Vagina (tissue), 2 donors: Measurements from ENCODE around the gene GRAMD4. TPM values are rescaled to one million over a fixed set of nuclear protein-coding genes. Genes with fewer than 3 reads are reported as not detected.

ENCODE experiments used
- DNase-seq, 2 donors: peaks; one replicate each; pipeline ENCODE4 v3.0.0-alpha.2; 2017; ENCODE audit errors: extremely low spot score in 2 of 2
- H3K27ac ChIP-seq: fragments of 200-600 bp; sonication (generic); one replicate; pipeline ENCODE4 v1.5.1; 2019
- H3K27me3 ChIP-seq: fragments of 200-600 bp; sonication (generic); one replicate; pipeline ENCODE4 v1.5.1; 2019
- H3K36me3 ChIP-seq, 2 donors: fragments of 200-600 bp; sonication (generic); one replicate each; pipeline ENCODE4 v1.5.1; 2017 to 2019
- H3K4me1 ChIP-seq: fragments of 200-600 bp; sonication (generic); one replicate; pipeline ENCODE4 v1.5.1; 2019
- H3K4me3 ChIP-seq, 2 donors: fragments of 200-600 bp; sonication (generic); 1 replicate in 1 of 2; 2 replicates in 1 of 2; pipeline ENCODE4 v1.5.1; 2016 to 2019
- H3K9me3 ChIP-seq: fragments of 200-600 bp; sonication (generic); one replicate; pipeline ENCODE4 v1.5.1; 2019
- CTCF ChIP-seq, 3 experiments: fragments of 450-650 bp in 2 of 3; fragments of 200-600 bp in 1 of 3; sonication (generic) in 1 of 3; IDR thresholded peaks; one replicate each; pipeline ENCODE4 v1.5.1; 2017 to 2019; ENCODE audit warnings: antibody characterized with exemption in 3 of 3, mild to moderate bottlenecking in 2 of 3, moderate library complexity in 2 of 3
- POLR2A ChIP-seq, 2 donors: fragments of 450-650 bp; IDR thresholded peaks; one replicate each; pipeline ENCODE4 v1.6.1; 2017; ENCODE audit warnings: antibody characterized with exemption in 2 of 2, mild to moderate bottlenecking in 2 of 2, moderate library complexity in 2 of 2
- POLR2AphosphoS5 ChIP-seq, 2 donors: sonication (generic); formaldehyde crosslinking; IDR thresholded peaks; one replicate each; pipeline ENCODE4 v1.9.0; 2017; ENCODE audit warnings: antibody characterized with exemption in 2 of 2, mild to moderate bottlenecking in 2 of 2, low read depth in 1 of 2; ENCODE audit not compliant: insufficient read depth in 1 of 2
- intact Hi-C: fragments of 100-400 bp; cut with DNase I; formaldehyde crosslinking; loops from one replicate; pipeline ENCODE4 v1.15.1; 2023
- total RNA-seq: library from RNA; depleted of rRNA; stranded (reverse); fragments of >200 nt; gene quantifications from one replicate; pipeline ENCODE4 v1.2.3, GENCODE V29; 2016

The GRAMD4 gene
- total RNA-seq, 1 donor from 2014 or later: 28.7 TPM

- H3K4me1 ChIP-seq: no peaks in the 10 kb centered on the region
- no peaks in the 10 kb centered on the region for H3K27me3 ChIP-seq
- no peak for DNase-seq
- H3K9me3 ChIP-seq: no peaks in the 10 kb centered on the region
- intact Hi-C loops: no loop called here
- H3K27ac ChIP-seq: no peak overlapping the region
- H3K36me3 ChIP-seq: peaks cover 0 to 84% of the 10 kb centered on the region in 2 donors
- TF ChIP-seq CTCF (IDR thresholded peaks at IDR 0.05) (no peak), POLR2A (IDR thresholded peaks at IDR 0.05) (no peak), POLR2AphosphoS5 (IDR thresholded peaks at IDR 0.05; ENCODE audit: insufficient read depth in 1 of 2, low read depth in 1 of 2) (no peak)
- no peak overlapping the region for H3K4me3 ChIP-seq
These were observed 81.1 kb downstream of the GRAMD4 start for GRCh38 chr22:46701262-46701661.

GRCh38 chr22:46703171-46703995 is 83.2 kb downstream of the GRAMD4 start:
- intact Hi-C loops: no loop called here
- Histone ChIP-seq H3K9me3 (no peaks in the 10 kb centered on the region), H3K27me3 (no peaks in the 10 kb centered on the region), H3K4me1 (no peaks in the 10 kb centered on the region), H3K4me3 (no peak overlapping the region), H3K36me3 (peaks cover 0 to 83% of the 10 kb centered on the region in 2 donors), H3K27ac (no peak overlapping the region)
- TF ChIP-seq POLR2A (IDR thresholded peaks at IDR 0.05): no peak
- no peak for TF ChIP-seq POLR2AphosphoS5 (IDR thresholded peaks at IDR 0.05; ENCODE audit: insufficient read depth in 1 of 2, low read depth in 1 of 2)
- no peak for TF ChIP-seq CTCF (IDR thresholded peaks at IDR 0.05)
- DNase-seq: no peak

DNA sequence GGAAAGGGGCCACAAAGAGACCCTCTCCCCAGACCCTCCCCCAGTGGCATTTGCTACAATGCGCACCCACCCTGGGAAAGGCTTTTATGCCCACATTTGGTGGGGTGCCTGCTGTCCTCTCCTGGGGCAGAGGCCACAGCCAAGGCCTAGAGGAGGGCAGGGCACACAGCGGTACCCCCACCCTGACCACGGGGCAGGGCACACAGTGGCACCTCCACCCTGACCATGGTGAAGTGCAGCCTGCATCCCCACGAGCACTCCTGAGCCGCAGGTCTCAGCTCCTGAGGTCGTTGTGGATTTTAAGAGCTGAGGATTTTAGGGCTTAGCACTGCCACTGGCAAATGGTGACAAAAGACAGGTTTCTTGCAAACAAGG is 83.8 kb downstream of the GRAMD4 start:
- H3K27ac ChIP-seq: no peak overlapping the region

GRCh38 chr22:46706060-46706459 is 85.9 kb downstream of the GRAMD4 start:
- intact Hi-C loops: no loop called here
- TF ChIP-seq CTCF (IDR thresholded peaks at IDR 0.05): no peak
- TF ChIP-seq POLR2AphosphoS5 (IDR thresholded peaks at IDR 0.05; ENCODE audit: insufficient read depth in 1 of 2, low read depth in 1 of 2): no peak
- no peak for TF ChIP-seq POLR2A (IDR thresholded peaks at IDR 0.05)
- peaks cover 0 to 75% of the 10 kb centered on the region in 2 donors for H3K36me3 ChIP-seq
- no peaks in the 10 kb centered on the region for H3K9me3 ChIP-seq
- H3K27me3 ChIP-seq: no peaks in the 10 kb centered on the region
- no peak overlapping the region for H3K4me3 ChIP-seq
- DNase-seq: no peak
- no peak overlapping the region for H3K27ac ChIP-seq
- H3K4me1 ChIP-seq: no peaks in the 10 kb centered on the region

More for the DNA sequence above, 83.8 kb downstream of the GRAMD4 start:
- no peaks in the 10 kb centered on the region for H3K9me3 ChIP-seq
- DNase-seq: no peak
- no peak for TF ChIP-seq CTCF (IDR thresholded peaks at IDR 0.05)
- TF ChIP-seq POLR2A (IDR thresholded peaks at IDR 0.05): no peak
- TF ChIP-seq POLR2AphosphoS5 (IDR thresholded peaks at IDR 0.05; ENCODE audit: insufficient read depth in 1 of 2, low read depth in 1 of 2): no peak
- peaks cover 0 to 84% of the 10 kb centered on the region in 2 donors for H3K36me3 ChIP-seq
- intact Hi-C loops: no loop called here
- H3K4me3 ChIP-seq: no peak overlapping the region
- H3K27me3 ChIP-seq: no peaks in the 10 kb centered on the region
- H3K4me1 ChIP-seq: no peaks in the 10 kb centered on the region

GRCh38 chr22:46707305-46707704 is 87.1 kb downstream of the GRAMD4 start:
- H3K36me3 ChIP-seq: peaks cover 0 to 74% of the 10 kb centered on the region in 2 donors
- intact Hi-C loops: no loop called here
- H3K27me3 ChIP-seq: no peaks in the 10 kb centered on the region
- DNase-seq: no peak
- H3K9me3 ChIP-seq: no peaks in the 10 kb centered on the region
- no peak overlapping the region for H3K4me3 ChIP-seq
- TF ChIP-seq POLR2A (IDR thresholded peaks at IDR 0.05) (no peak), POLR2AphosphoS5 (IDR thresholded peaks at IDR 0.05; ENCODE audit: insufficient read depth in 1 of 2, low read depth in 1 of 2) (no peak), CTCF (IDR thresholded peaks at IDR 0.05) (no peak)
- H3K4me1 ChIP-seq: no peaks in the 10 kb centered on the region
- no peak overlapping the region for H3K27ac ChIP-seq
